ENCODE results near the gene NKX1-1. TPM values are rescaled to one million over a fixed set of nuclear protein-coding genes. Genes with fewer than 3 reads are reported as not detected.

Gene NKX1-1
- total and polyA plus RNA-seq, 7 experiments from 2014 or later = not detected

- no peaks in the 10 kb centered on the region for H3K27me3 Mint-ChIP-seq
- H3K4me1 Mint-ChIP-seq = peaks cover 0 to 7% (median 0%) of the 10 kb centered on the region in 7 donors
- H3K4me3 Mint-ChIP-seq = no peak overlapping the region
- Histone ChIP-seq H3K27me3 (ENCODE audit: control insufficient read depth in 2 of 2, insufficient read depth in 2 of 2, low read length in 2 of 2) (no peaks in the 10 kb centered on the region), H3K4me3 (ENCODE audit: low read length) (no peak overlapping the region), H3K36me3 (ENCODE audit: control insufficient read depth in 2 of 3, insufficient read depth in 3 of 3, low read length in 3 of 3) (peaks cover 0 to 52% (median 0%) of the 10 kb centered on the region in 3 experiments), H3K27ac (ENCODE audit: low read depth, low read length) (no peak overlapping the region), H3K9me3 (ENCODE audit: control insufficient read depth in 2 of 3, low read length in 3 of 3) (no peaks in the 10 kb centered on the region), H3K4me1 (ENCODE audit: control insufficient read depth in 2 of 2, insufficient read depth in 2 of 2, low read length in 2 of 2) (no peaks in the 10 kb centered on the region)
- ChIA-PET POLR2A (no interaction called here), CTCF (interaction anchor here (1.2 kb wide), 1 partner anchor 20 kb away, joined by 3 read pairs; no protein-coding TSS in a partner anchor)
- peak in 1 of 9 donors; percentile 6 for DNase-seq
- no peak overlapping the region for H3K27ac Mint-ChIP-seq
- H3K36me3 Mint-ChIP-seq = peaks cover 0 to 36% (median 22%) of the 10 kb centered on the region in 5 donors
- peaks cover 0 to 9% (median 0%) of the 10 kb centered on the region in 11 donors for H3K9me3 Mint-ChIP-seq
- intact Hi-C loops (cut with micrococcal nuclease) = no loop called here
- no peak for ATAC-seq
These were observed 37.7 kb downstream of the NKX1-1 start for GRCh38 chr4:1368421-1369090.

- no peak overlapping the region for H3K27ac Mint-ChIP-seq
- no peak overlapping the region for H3K4me3 Mint-ChIP-seq
- POLR2A ChIA-PET = no interaction called here
- Histone ChIP-seq H3K27me3 (ENCODE audit: control insufficient read depth in 2 of 2, insufficient read depth in 2 of 2, low read length in 2 of 2) (no peaks in the 10 kb centered on the region), H3K4me1 (ENCODE audit: control insufficient read depth in 2 of 2, insufficient read depth in 2 of 2, low read length in 2 of 2) (no peaks in the 10 kb centered on the region), H3K27ac (ENCODE audit: low read depth, low read length) (no peak overlapping the region), H3K36me3 (ENCODE audit: control insufficient read depth in 2 of 3, insufficient read depth in 3 of 3, low read length in 3 of 3) (peaks cover 0 to 48% (median 0%) of the 10 kb centered on the region in 3 experiments), H3K4me3 (ENCODE audit: low read length) (no peak overlapping the region), H3K9me3 (ENCODE audit: control insufficient read depth in 2 of 3, low read length in 3 of 3) (no peaks in the 10 kb centered on the region)
- intact Hi-C loops (cut with micrococcal nuclease) = no loop called here
- no peaks in the 10 kb centered on the region for H3K27me3 Mint-ChIP-seq
- peaks cover 0 to 6% (median 0%) of the 10 kb centered on the region in 11 donors for H3K9me3 Mint-ChIP-seq
- CTCF ChIA-PET = no interaction called here
- ATAC-seq (no peak), DNase-seq (no peak)
- H3K36me3 Mint-ChIP-seq = peaks cover 0 to 32% (median 18%) of the 10 kb centered on the region in 5 donors
- H3K4me1 Mint-ChIP-seq = peaks cover 0 to 8% (median 0%) of the 10 kb centered on the region in 7 donors
These were observed 38.3 kb downstream of the NKX1-1 start for GRCh38 chr4:1367936-1368289.

GRCh38 chr4:1367230-1367935 lies 38.9 kb downstream of the NKX1-1 start:
- Histone ChIP-seq H3K4me1 (ENCODE audit: control insufficient read depth in 2 of 2, insufficient read depth in 2 of 2, low read length in 2 of 2) (no peaks in the 10 kb centered on the region), H3K4me3 (ENCODE audit: low read length) (no peak overlapping the region), H3K36me3 (ENCODE audit: control insufficient read depth in 2 of 3, insufficient read depth in 3 of 3, low read length in 3 of 3) (peaks cover 0 to 44% (median 0%) of the 10 kb centered on the region in 3 experiments), H3K9me3 (ENCODE audit: control insufficient read depth in 2 of 3, low read length in 3 of 3) (no peaks in the 10 kb centered on the region), H3K27me3 (ENCODE audit: control insufficient read depth in 2 of 2, insufficient read depth in 2 of 2, low read length in 2 of 2) (no peaks in the 10 kb centered on the region), H3K27ac (ENCODE audit: low read depth, low read length) (no peak overlapping the region)
- H3K36me3 Mint-ChIP-seq = peaks cover 0 to 27% (median 13%) of the 10 kb centered on the region in 5 donors
- intact Hi-C loops (cut with micrococcal nuclease) = no loop called here
- POLR2A ChIA-PET = no interaction called here
- no peak overlapping the region for H3K27ac Mint-ChIP-seq
- H3K27me3 Mint-ChIP-seq = no peaks in the 10 kb centered on the region
- CTCF ChIA-PET = no interaction called here
- DNase-seq = no peak
- H3K4me3 Mint-ChIP-seq = no peak overlapping the region
- ATAC-seq = no peak
- peaks cover 0 to 2% (median 0%) of the 10 kb centered on the region in 11 donors for H3K9me3 Mint-ChIP-seq
- H3K4me1 Mint-ChIP-seq = peaks cover 0 to 8% (median 0%) of the 10 kb centered on the region in 7 donors

DNA sequence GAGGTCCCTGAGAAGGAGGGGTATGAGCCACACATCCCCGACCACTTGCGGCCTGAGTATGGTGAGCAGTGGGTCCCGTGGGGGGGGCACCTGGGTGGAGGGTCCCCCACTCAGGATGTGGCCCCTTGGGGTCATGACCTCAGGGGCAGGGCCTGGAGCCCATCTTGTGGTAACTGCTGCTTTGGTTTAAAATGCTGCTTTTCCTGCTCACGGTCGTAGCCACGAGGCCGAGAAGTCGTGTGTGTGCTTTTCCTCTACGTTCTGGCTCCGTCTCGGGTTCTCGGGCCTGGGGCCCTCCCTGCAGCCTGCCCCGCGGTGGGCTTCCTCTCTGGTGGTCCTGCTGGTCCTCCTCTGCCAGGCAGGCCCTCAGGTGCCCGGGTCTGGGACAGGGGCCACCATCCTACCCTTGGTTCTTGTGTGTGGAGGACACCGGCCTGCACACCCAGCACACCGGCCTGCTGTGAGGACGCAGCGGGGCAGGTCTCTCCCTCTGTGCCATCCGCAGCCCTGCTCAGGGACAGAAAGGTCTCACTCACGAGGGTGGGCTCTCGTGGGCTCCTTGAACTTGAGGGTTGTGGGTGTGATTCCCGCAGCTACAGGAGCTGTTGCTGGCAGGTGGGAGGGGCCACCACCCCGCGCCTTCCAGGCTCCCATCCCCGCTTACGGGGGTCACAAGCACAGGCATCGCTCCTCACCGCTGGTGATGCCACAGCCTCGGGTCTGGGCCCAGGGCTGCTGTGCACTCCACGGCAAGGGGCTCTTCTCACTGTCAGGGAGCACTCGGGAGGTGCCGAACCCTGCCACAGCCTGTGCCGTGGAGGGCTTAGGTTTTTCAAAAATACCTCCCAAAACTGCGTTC lies 39.6 kb downstream of the NKX1-1 start:
- DNase-seq = no peak
- Mint-ChIP-seq H3K27me3 (no peaks in the 10 kb centered on the region), H3K4me1 (peaks cover 0 to 10% (median 0%) of the 10 kb centered on the region in 7 donors), H3K36me3 (peaks cover 0 to 20% (median 6%) of the 10 kb centered on the region in 5 donors), H3K9me3 (no peaks in the 10 kb centered on the region), H3K27ac (no peak overlapping the region), H3K4me3 (no peak overlapping the region)
- CTCF ChIA-PET = no interaction called here
- H3K4me3 ChIP-seq (ENCODE audit: low read length) = no peak overlapping the region
- no peak overlapping the region for H3K27ac ChIP-seq (ENCODE audit: low read depth, low read length)
- no peaks in the 10 kb centered on the region for H3K27me3 ChIP-seq (ENCODE audit: control insufficient read depth in 2 of 2, insufficient read depth in 2 of 2, low read length in 2 of 2)
- no peak for ATAC-seq
- H3K4me1 ChIP-seq (ENCODE audit: control insufficient read depth in 2 of 2, insufficient read depth in 2 of 2, low read length in 2 of 2) = no peaks in the 10 kb centered on the region
- peaks cover 0 to 36% (median 0%) of the 10 kb centered on the region in 3 experiments for H3K36me3 ChIP-seq (ENCODE audit: control insufficient read depth in 2 of 3, insufficient read depth in 3 of 3, low read length in 3 of 3)
- no peaks in the 10 kb centered on the region for H3K9me3 ChIP-seq (ENCODE audit: control insufficient read depth in 2 of 3, low read length in 3 of 3)
- intact Hi-C loops (cut with micrococcal nuclease) = no loop called here
- POLR2A ChIA-PET = no interaction called here

- no peaks in the 10 kb centered on the region for H3K27me3 ChIP-seq (ENCODE audit: control insufficient read depth in 2 of 2, insufficient read depth in 2 of 2, low read length in 2 of 2)
- intact Hi-C loops (cut with micrococcal nuclease) = no loop called here
- CTCF ChIA-PET = no interaction called here
- H3K4me1 Mint-ChIP-seq = peaks cover 0 to 3% (median 0%) of the 10 kb centered on the region in 7 donors
- no peaks in the 10 kb centered on the region for H3K27me3 Mint-ChIP-seq
- H3K27ac Mint-ChIP-seq = no peak overlapping the region
- POLR2A ChIA-PET = no interaction called here
- H3K4me3 ChIP-seq (ENCODE audit: low read length) = no peak overlapping the region
- H3K27ac ChIP-seq (ENCODE audit: low read depth, low read length) = no peak overlapping the region
- peaks cover 0 to 11% (median 0%) of the 10 kb centered on the region in 5 donors for H3K36me3 Mint-ChIP-seq
- no peaks in the 10 kb centered on the region for H3K9me3 ChIP-seq (ENCODE audit: control insufficient read depth in 2 of 3, low read length in 3 of 3)
- DNase-seq (no peak), ATAC-seq (no peak)
- H3K36me3 ChIP-seq (ENCODE audit: control insufficient read depth in 2 of 3, insufficient read depth in 3 of 3, low read length in 3 of 3) = peaks cover 0 to 36% (median 3%) of the 10 kb centered on the region in 3 experiments
- no peak overlapping the region for H3K4me3 Mint-ChIP-seq
- H3K9me3 Mint-ChIP-seq = no peaks in the 10 kb centered on the region
- no peaks in the 10 kb centered on the region for H3K4me1 ChIP-seq (ENCODE audit: control insufficient read depth in 2 of 2, insufficient read depth in 2 of 2, low read length in 2 of 2)
These were observed 40.7 kb downstream of the NKX1-1 start for GRCh38 chr4:1365271-1366178.

- CTCF ChIA-PET = no interaction called here
- Mint-ChIP-seq H3K4me1 (peaks cover 0 to 3% (median 0%) of the 10 kb centered on the region in 7 donors), H3K9me3 (no peaks in the 10 kb centered on the region), H3K27me3 (no peaks in the 10 kb centered on the region), H3K4me3 (no peak overlapping the region), H3K36me3 (peaks cover 0 to 6% (median 0%) of the 10 kb centered on the region in 5 donors), H3K27ac (no peak overlapping the region)
- Histone ChIP-seq H3K36me3 (ENCODE audit: control insufficient read depth in 2 of 3, insufficient read depth in 3 of 3, low read length in 3 of 3) (peaks cover 0 to 39% (median 3%) of the 10 kb centered on the region in 3 experiments), H3K9me3 (ENCODE audit: control insufficient read depth in 2 of 3, low read length in 3 of 3) (no peaks in the 10 kb centered on the region), H3K27ac (ENCODE audit: low read depth, low read length) (no peak overlapping the region), H3K4me3 (ENCODE audit: low read length) (no peak overlapping the region), H3K4me1 (ENCODE audit: control insufficient read depth in 2 of 2, insufficient read depth in 2 of 2, low read length in 2 of 2) (no peaks in the 10 kb centered on the region), H3K27me3 (ENCODE audit: control insufficient read depth in 2 of 2, insufficient read depth in 2 of 2, low read length in 2 of 2) (no peaks in the 10 kb centered on the region)
- intact Hi-C loops (cut with micrococcal nuclease) = no loop called here
- no peak for ATAC-seq
- no peak for DNase-seq
- POLR2A ChIA-PET = no interaction called here
These were observed 41.5 kb downstream of the NKX1-1 start for GRCh38 chr4:1364748-1365147.

All from naive thymus-derived CD4-positive, alpha-beta T cell (primary cell).